ENCODE data around the gene MOB3A. TPM values are rescaled to one million over a fixed set of nuclear protein-coding genes. Genes with fewer than 3 reads are reported as not detected.

Gene MOB3A
- total RNA-seq, 2 donors from 2014 or later: 11.7 to 22.1 TPM

- Histone ChIP-seq H3K36me3 (replicated peaks in 1 of 2; ENCODE audit: insufficient read depth in 1 of 2, low read depth in 2 of 2) (no peaks in the 10 kb centered on the region), H3K9me3 (no peaks in the 10 kb centered on the region), H3K4me3 (peak overlapping the region; percentile 24 to 29), H3K27me3 (no peaks in the 10 kb centered on the region), H3K4me1 (peaks cover 50% of the 10 kb centered on the region), H3K27ac (peak overlapping the region; percentile 96 to 100 (median 98))
- ATAC-seq (peak; percentile 90), DNase-seq (peak; percentile 100)
- intact Hi-C loops (cut with DNase I): no loop called here
- TF ChIP-seq POLR2A (IDR thresholded peaks at IDR 0.05) (peak in 2 of 3 donors; percentile 72 to 75), CTCF (IDR thresholded peaks at IDR 0.05) (no peak)
- 0 to 1% methylated on average over 1 to 41 of the region's 50 CpGs for WGBS, 2 donors
Observed at GRCh38 chr19:2061495-2062388, 34.4 kb downstream of the MOB3A start.

GRCh38 chr19:2060884-2061494 is 35.1 kb downstream of the MOB3A start:
- H3K27me3 ChIP-seq: no peaks in the 10 kb centered on the region
- peak overlapping the region; percentile 24 to 29 for H3K4me3 ChIP-seq
- no peaks in the 10 kb centered on the region for H3K36me3 ChIP-seq (replicated peaks in 1 of 2; ENCODE audit: insufficient read depth in 1 of 2, low read depth in 2 of 2)
- intact Hi-C loops (cut with DNase I): no loop called here
- peak overlapping the region; percentile 96 to 100 (median 98) for H3K27ac ChIP-seq
- H3K9me3 ChIP-seq: no peaks in the 10 kb centered on the region
- H3K4me1 ChIP-seq: peaks cover 54% of the 10 kb centered on the region
- ATAC-seq (peak; percentile 58), DNase-seq (peak in 3 of 4 donors; percentile 66 to 75 (median 73))
- WGBS, 2 donors: 0% methylated on average over 4 to 49 of the region's 55 CpGs
- peak; percentile 59 to 82 (median 72) for TF ChIP-seq POLR2A (IDR thresholded peaks at IDR 0.05)
- no peak for TF ChIP-seq CTCF (IDR thresholded peaks at IDR 0.05)

GRCh38 chr19:2059422-2060201 is 36.5 kb downstream of the MOB3A start:
- Histone ChIP-seq H3K4me3 (no peak overlapping the region), H3K4me1 (peaks cover 63% of the 10 kb centered on the region), H3K27ac (peak overlapping the region; percentile 96 to 100 (median 98)), H3K27me3 (no peaks in the 10 kb centered on the region), H3K36me3 (replicated peaks in 1 of 2; ENCODE audit: insufficient read depth in 1 of 2, low read depth in 2 of 2) (no peaks in the 10 kb centered on the region), H3K9me3 (no peaks in the 10 kb centered on the region)
- 27 to 40% methylated on average over 8 to 23 of the region's 24 CpGs for WGBS, 2 donors
- TF ChIP-seq POLR2A (IDR thresholded peaks at IDR 0.05) (peak; percentile 58 to 69 (median 62)), CTCF (IDR thresholded peaks at IDR 0.05) (no peak)
- DNase-seq (peak; percentile 80 to 95 (median 88)), ATAC-seq (peak; percentile 40)
- intact Hi-C loops (cut with DNase I): no loop called here

- DNase-seq (no peak), ATAC-seq (no peak)
- intact Hi-C loops (cut with DNase I): no loop called here
- no peaks in the 10 kb centered on the region for H3K9me3 ChIP-seq
- TF ChIP-seq POLR2A (IDR thresholded peaks at IDR 0.05): no peak
- no peak for TF ChIP-seq CTCF (IDR thresholded peaks at IDR 0.05)
- peak overlapping the region; percentile 96 to 100 (median 98) for H3K27ac ChIP-seq
- H3K27me3 ChIP-seq: no peaks in the 10 kb centered on the region
- peaks cover 72% of the 10 kb centered on the region for H3K4me1 ChIP-seq
- 84 to 88% methylated on average over 21 to 26 of the region's 27 CpGs for WGBS, 2 donors
- no peaks in the 10 kb centered on the region for H3K36me3 ChIP-seq (replicated peaks in 1 of 2; ENCODE audit: insufficient read depth in 1 of 2, low read depth in 2 of 2)
- H3K4me3 ChIP-seq: no peak overlapping the region
Observed at GRCh38 chr19:2058570-2059421, 37.3 kb downstream of the MOB3A start.

Data from body of pancreas (tissue), 4 donors.